Measurements from ENCODE around the gene CHD2.

GRCh38 chr15:93067649-93068085 lies 167.5 kb downstream of the CHD2 start:
- no peak for TF ChIP-seq CTCF (IDR thresholded peaks at IDR 0.05)
- no peak for TF ChIP-seq POLR2A (IDR thresholded peaks at IDR 0.05)
- peak in 1 of 3 donors; percentile 8 for TF ChIP-seq POLR2AphosphoS5 (IDR thresholded peaks at IDR 0.05)
- no peak for TF ChIP-seq EP300 (IDR thresholded peaks at IDR 0.05)
